Gastrocnemius medialis (tissue), 4 donors: ENCODE results near the gene TRAPPC5. TPM values are rescaled to one million over a fixed set of nuclear protein-coding genes. Genes with fewer than 3 reads are reported as not detected.

Experiments used
- ATAC-seq, 2 donors: fragments of 150-250 bp; one replicate each; pipeline ENCODE4 v1.9.1; 2016
- DNase-seq, 2 donors: peaks; one replicate each; pipeline ENCODE4 v3.0.0-alpha.2; 2019
- H3K27ac ChIP-seq, 4 donors: fragments of 200-600 bp; sonication (generic); 1 replicate in 1 of 4; 2 replicates in 3 of 4; pipeline ENCODE4 v1.5.1; 2016 to 2018; ENCODE audit warnings: mild to moderate bottlenecking in 2 of 4, moderate library complexity in 1 of 4
- H3K27me3 ChIP-seq, 3 donors: fragments of 200-600 bp; sonication (generic) in 2 of 3; 1 replicate in 1 of 3; 2 replicates in 2 of 3; pipeline versions ENCODE4 v1.5.1 to v1.6.0; 2016 to 2019; ENCODE audit warnings: mild to moderate bottlenecking in 1 of 3, moderate library complexity in 1 of 3
- H3K36me3 ChIP-seq, 2 donors: fragments of 200-600 bp; sonication (generic) in 1 of 2; one replicate each; pipeline ENCODE4 v1.5.1; 2017 to 2018
- H3K4me1 ChIP-seq, 2 donors: fragments of 200-600 bp; sonication (generic) in 1 of 2; one replicate each; pipeline ENCODE4 v1.5.1; 2016 to 2017; ENCODE audit warnings: mild to moderate bottlenecking in 2 of 2
- H3K4me3 ChIP-seq, 4 donors: fragments of 200-600 bp; sonication (generic) in 3 of 4; 1 replicate in 1 of 4; 2 replicates in 3 of 4; pipeline ENCODE4 v1.5.1; 2016 to 2019; ENCODE audit warnings: mild to moderate bottlenecking in 2 of 4
- H3K9me3 ChIP-seq, 3 donors: fragments of 200-600 bp; sonication (generic) in 2 of 3; 1 replicate in 1 of 3; 2 replicates in 2 of 3; pipeline ENCODE4 v1.5.1; 2016 to 2019
- POLR2A ChIP-seq, 2 donors: fragments of 450-650 bp; IDR thresholded peaks; one replicate each; pipeline ENCODE4 v1.6.1; 2017; ENCODE audit warnings: antibody characterized with exemption in 2 of 2, mild to moderate bottlenecking in 2 of 2, moderate library complexity in 2 of 2
- in situ Hi-C, 4 donors: fragments of 200-750 bp; cut with MboI; loops; one replicate each; pipeline versions ENCODE4 v1.15.0 to v1.8.0; 2017; ENCODE audit warnings: low sequenced_read_pairs in 4 of 4
- intact Hi-C: fragments of 100-400 bp; cut with DNase I; formaldehyde crosslinking; loops from one replicate; pipeline ENCODE4 v1.15.1; 2023; ENCODE audit warnings: low total_unique reads
- total RNA-seq, 4 donors: library from RNA; depleted of rRNA; stranded (reverse); fragments of >200 nt; gene quantifications; one replicate each; pipeline versions ENCODE4 v1.1.0 to v1.2.3, GENCODE V29; 2016
- TF ChIP-seq, protein P1 (sequence below), 5 experiments: fragments of 450-650 bp in 3 of 5; fragments of 200-600 bp in 2 of 5; sonication (generic) in 2 of 5; IDR thresholded peaks in 4 of 5; conservative IDR thresholded peaks in 1 of 5; 1 replicate in 4 of 5; 2 replicates in 1 of 5; pipeline ENCODE4 v1.5.1; 2016 to 2019; ENCODE audit warnings: antibody characterized with exemption in 5 of 5, mild to moderate bottlenecking in 3 of 5, moderate library complexity in 3 of 5

TRAPPC5 gene
- total RNA-seq, 4 donors from 2014 or later: 109 to 146 (median 126) TPM

DNA sequence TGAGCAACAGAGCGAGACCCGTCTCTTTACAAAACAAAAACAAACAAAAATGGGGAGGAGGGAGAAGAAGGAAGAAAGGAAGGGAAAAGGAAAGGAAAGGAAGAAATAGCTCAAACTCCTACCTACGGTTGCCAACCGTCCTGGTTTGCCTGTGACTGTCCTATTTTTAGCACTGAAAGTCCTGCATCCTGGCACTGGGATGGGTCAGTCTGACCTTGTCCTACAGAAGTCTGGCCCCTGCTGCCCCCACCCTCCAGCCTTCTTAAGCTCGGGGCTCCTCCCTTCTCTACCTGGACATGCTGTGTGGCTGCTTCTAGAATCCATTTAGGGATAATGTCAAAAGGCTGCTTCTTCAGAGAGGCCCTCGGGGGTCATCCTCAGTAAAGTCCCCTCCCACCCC lies 45.0 kb upstream of the TRAPPC5 start:
- no peak overlapping the region for H3K27ac ChIP-seq
- peaks cover 3 to 5% of the 10 kb centered on the region in 2 donors for H3K4me1 ChIP-seq
- no peak for TF ChIP-seq POLR2A (IDR thresholded peaks at IDR 0.05)
- TF ChIP-seq, protein P1, sequence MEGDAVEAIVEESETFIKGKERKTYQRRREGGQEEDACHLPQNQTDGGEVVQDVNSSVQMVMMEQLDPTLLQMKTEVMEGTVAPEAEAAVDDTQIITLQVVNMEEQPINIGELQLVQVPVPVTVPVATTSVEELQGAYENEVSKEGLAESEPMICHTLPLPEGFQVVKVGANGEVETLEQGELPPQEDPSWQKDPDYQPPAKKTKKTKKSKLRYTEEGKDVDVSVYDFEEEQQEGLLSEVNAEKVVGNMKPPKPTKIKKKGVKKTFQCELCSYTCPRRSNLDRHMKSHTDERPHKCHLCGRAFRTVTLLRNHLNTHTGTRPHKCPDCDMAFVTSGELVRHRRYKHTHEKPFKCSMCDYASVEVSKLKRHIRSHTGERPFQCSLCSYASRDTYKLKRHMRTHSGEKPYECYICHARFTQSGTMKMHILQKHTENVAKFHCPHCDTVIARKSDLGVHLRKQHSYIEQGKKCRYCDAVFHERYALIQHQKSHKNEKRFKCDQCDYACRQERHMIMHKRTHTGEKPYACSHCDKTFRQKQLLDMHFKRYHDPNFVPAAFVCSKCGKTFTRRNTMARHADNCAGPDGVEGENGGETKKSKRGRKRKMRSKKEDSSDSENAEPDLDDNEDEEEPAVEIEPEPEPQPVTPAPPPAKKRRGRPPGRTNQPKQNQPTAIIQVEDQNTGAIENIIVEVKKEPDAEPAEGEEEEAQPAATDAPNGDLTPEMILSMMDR (IDR thresholded peaks at IDR 0.05 in 4 of 5, conservative IDR thresholded peaks at IDR 0.05 in 1 of 5): no peak
- no peaks in the 10 kb centered on the region for H3K36me3 ChIP-seq
- intact Hi-C loops: no loop called here
- no peak overlapping the region for H3K4me3 ChIP-seq
- no peaks in the 10 kb centered on the region for H3K9me3 ChIP-seq
- in situ Hi-C loops: no loop called here
- DNase-seq: no peak
- ATAC-seq: no peak
- H3K27me3 ChIP-seq: peaks cover 30 to 42% (median 32%) of the 10 kb centered on the region in 3 donors

DNA sequence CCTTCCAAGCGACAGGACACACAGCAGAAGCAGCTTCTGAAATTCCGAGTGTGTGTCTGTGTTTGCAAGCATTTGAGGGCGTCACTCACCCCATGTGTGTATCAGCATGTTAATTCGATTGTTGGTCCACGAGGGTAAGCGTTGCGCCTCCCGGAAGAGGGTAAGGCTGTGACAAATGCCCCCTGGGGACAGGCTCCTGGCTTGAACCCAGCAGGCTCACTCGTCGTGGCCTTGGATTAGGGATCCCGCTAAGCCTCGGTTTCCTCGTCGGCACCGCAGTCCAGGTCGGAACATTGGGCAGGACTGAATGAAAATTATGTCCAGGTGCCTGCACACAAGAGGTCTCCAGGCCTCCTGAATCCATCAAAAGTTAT lies 44.3 kb upstream of the TRAPPC5 start:
- ATAC-seq: no peak
- in situ Hi-C loops: no loop called here
- no peak for DNase-seq
- H3K9me3 ChIP-seq: no peaks in the 10 kb centered on the region
- peaks cover 30 to 42% (median 32%) of the 10 kb centered on the region in 3 donors for H3K27me3 ChIP-seq
- no peak overlapping the region for H3K27ac ChIP-seq
- intact Hi-C loops: no loop called here
- peak overlapping the region in 1 of 4 donors; percentile 33 for H3K4me3 ChIP-seq
- peaks cover 0 to 3% of the 10 kb centered on the region in 2 donors for H3K4me1 ChIP-seq
- no peaks in the 10 kb centered on the region for H3K36me3 ChIP-seq
- no peak for TF ChIP-seq POLR2A (IDR thresholded peaks at IDR 0.05)
- TF ChIP-seq, protein P1 (IDR thresholded peaks at IDR 0.05 in 4 of 5, conservative IDR thresholded peaks at IDR 0.05 in 1 of 5): no peak

DNA sequence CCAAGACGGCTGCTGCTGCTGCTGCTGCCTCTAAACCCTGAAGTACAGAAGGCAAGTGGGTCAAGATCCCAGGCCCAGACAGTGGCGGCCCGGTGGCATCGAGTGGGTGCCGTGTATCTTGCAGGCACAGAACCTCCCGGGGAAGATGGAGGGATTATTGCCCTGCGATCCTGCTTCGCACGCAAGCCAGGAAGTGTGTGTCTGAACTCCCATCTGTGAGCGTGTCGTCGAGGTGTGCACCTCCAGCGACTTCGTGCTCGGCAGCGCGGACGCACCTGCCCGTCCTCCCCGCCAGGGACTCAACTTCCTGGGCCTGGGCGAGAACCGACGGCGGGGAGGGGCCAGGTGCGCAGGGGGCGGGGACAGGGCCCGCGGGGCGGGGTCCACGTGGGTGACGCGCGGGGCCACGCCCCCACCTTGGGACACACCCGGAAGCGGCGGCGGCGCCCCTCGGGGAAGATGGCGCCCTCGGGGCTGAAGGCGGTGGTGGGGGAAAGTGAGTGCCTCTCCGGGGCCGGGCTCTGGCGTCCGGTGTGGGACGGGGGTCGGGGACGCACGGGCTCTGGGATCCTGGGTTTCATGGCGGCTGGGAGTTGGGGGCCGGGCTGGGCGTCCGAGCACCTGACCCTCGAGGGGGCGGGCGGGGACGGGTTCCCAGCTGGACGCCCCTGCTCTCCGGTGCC lies 43.8 kb upstream of the TRAPPC5 start, which contains the start of gene STXBP2:
TSS of gene STXBP2 (plus strand) at position 420 of the 683 bp plus-strand sequence. CDS start at position 460, 40 bp downstream.
- Histone ChIP-seq H3K27ac (no peak within 1 kb of the TSS), H3K4me3 (peak within 1 kb of the TSS in 2 of 4 donors; percentile 6 to 33), H3K27me3 (peaks cover 30 to 42% (median 32%) of the 10 kb centered on the region in 3 donors), H3K4me1 (peaks cover 0 to 3% of the 10 kb centered on the region in 2 donors), H3K36me3 (no peaks in the 10 kb centered on the region), H3K9me3 (no peaks in the 10 kb centered on the region)
- TF ChIP-seq, protein P1 (IDR thresholded peaks at IDR 0.05 in 4 of 5, conservative IDR thresholded peaks at IDR 0.05 in 1 of 5): no peak
- no peak for TF ChIP-seq POLR2A (IDR thresholded peaks at IDR 0.05)
- intact Hi-C loops: no loop called here
- in situ Hi-C loops: no loop called here
- DNase-seq (peak in 1 of 2 donors; percentile 6), ATAC-seq (no peak)

DNA sequence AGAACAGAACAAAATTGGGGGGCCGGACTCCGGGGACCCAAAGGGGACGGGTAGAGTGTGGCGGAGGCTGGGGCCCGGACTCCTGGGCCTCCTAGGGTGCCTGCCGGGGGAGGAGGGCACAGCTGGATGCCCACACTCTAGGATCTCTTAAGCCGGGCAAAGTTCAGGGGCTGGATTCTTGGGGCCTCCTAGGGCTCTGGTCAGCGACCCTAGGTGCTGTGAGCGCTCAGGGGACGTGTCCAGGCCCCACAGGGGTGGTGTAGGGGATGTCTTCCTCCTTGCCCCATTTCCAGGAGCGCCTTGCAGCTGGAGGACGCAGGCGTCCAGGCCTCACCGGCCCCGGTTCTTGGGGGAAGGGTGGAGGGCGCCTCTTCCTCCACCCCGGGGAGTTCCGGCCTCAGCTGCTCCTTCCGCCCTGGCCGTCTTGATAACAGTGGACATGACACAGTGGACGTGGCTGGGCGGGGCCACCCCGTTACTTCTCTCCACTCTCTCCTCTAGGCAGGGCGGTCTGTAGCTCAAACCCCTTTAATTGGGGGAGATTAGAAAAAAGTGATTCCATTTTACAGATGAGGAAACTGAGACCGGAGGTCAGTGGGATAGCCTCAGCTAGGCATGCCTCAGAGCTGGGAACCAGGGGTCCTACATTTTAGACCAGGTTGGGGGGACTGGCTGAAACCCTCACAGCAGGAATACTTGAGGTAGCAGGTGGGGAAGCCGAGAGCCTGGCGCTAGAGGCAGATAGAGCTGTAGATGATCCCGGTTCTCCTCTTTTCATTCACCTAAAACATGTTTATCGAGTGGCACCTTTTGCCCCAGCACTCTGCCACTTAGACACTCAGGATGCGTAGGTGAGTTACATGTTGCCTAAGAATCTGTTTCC lies 43.0 kb upstream of the TRAPPC5 start:
- DNase-seq: no peak
- Histone ChIP-seq H3K4me1 (peaks cover 0 to 3% of the 10 kb centered on the region in 2 donors), H3K27me3 (peaks cover 30 to 42% (median 32%) of the 10 kb centered on the region in 3 donors), H3K9me3 (no peaks in the 10 kb centered on the region), H3K36me3 (no peaks in the 10 kb centered on the region), H3K4me3 (peak overlapping the region in 2 of 4 donors; percentile 6 to 33), H3K27ac (no peak overlapping the region)
- no peak for TF ChIP-seq POLR2A (IDR thresholded peaks at IDR 0.05)
- TF ChIP-seq, protein P1 (IDR thresholded peaks at IDR 0.05 in 4 of 5, conservative IDR thresholded peaks at IDR 0.05 in 1 of 5): no peak
- in situ Hi-C loops: no loop called here
- intact Hi-C loops: no loop called here
- ATAC-seq: no peak
